ENCODE results near the gene BCKDHA.
"Not testable (repeated sequence)": the region's sequence is repeated elsewhere in the genome, so short reads cannot be mapped to it uniquely, and the experiment has no call there.

BCKDHA gene

DNA sequence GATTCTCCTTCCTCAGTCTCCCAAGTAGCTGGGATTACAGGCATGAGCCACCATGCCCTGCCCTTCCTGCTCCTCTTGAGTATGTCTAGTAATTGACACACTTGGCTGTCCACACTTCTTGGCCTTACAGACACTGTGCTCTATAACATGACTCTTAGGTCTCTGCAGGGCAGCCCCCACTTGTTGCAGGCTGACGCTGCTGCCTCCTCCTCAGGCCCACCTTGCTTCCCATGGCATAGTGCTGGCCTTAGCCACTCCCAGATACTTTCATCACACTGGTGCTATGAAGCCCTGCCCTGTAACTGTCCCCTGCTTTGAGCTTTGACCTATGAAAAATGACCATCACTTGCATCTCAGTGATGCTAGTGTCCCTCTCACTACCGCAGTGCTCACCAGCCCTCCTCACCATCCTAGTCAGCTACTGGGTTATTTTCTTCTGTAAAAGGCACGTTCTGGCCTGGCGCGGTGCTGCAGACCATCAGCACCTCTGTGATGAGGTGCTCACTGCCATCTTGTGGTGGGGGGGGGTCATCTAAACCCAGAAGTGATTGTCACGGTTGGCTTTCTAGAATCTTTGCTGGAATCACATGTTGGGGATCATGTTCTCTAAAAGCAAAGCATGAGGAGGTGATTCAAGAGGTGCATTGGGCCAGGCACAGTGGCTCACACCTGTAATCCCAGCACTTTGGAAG, 55.1 kb downstream of the BCKDHA start:
- H2AFZ ChIP-seq (ENCODE audit: low read length, unreplicated experiment), result no peak overlapping the region
- no peak overlapping the region for H3K27ac ChIP-seq (ENCODE audit: low read depth, low read length)
- H3K79me2 ChIP-seq (ENCODE audit: control insufficient read depth, insufficient read depth, low read length, unreplicated experiment), result no peaks in the 10 kb centered on the region
- H3K4me3 ChIP-seq (ENCODE audit: low read depth, low read length), result no peak overlapping the region
- H3K4me1 ChIP-seq (ENCODE audit: control insufficient read depth, insufficient read depth, low read length, unreplicated experiment), result no peaks in the 10 kb centered on the region
- no peaks in the 10 kb centered on the region for H3K36me3 ChIP-seq (ENCODE audit: insufficient read depth, low read length)
- peaks cover 14% of the 10 kb centered on the region for H3K27me3 ChIP-seq (ENCODE audit: insufficient read depth, low read length)

- peaks cover 36% of the 10 kb centered on the region for H3K27me3 ChIP-seq (ENCODE audit: insufficient read depth, low read length)
- H3K27ac ChIP-seq (ENCODE audit: low read depth, low read length), result no peak overlapping the region
- H2AFZ ChIP-seq (ENCODE audit: low read length, unreplicated experiment), result no peak overlapping the region
These were observed 58.3 kb downstream of the BCKDHA start for GRCh38 chr19:41455936-41456335.

GRCh38 chr19:41456342-41456918, 58.8 kb downstream of the BCKDHA start:
- Histone ChIP-seq H3K27me3 (ENCODE audit: insufficient read depth, low read length) (peaks cover 41% of the 10 kb centered on the region), H3K4me1 (ENCODE audit: control insufficient read depth, insufficient read depth, low read length, unreplicated experiment) (no peaks in the 10 kb centered on the region), H2AFZ (ENCODE audit: low read length, unreplicated experiment) (no peak overlapping the region), H3K79me2 (ENCODE audit: control insufficient read depth, insufficient read depth, low read length, unreplicated experiment) (no peaks in the 10 kb centered on the region), H3K4me3 (ENCODE audit: low read depth, low read length) (peak overlapping the region; percentile 6; the same call in 1 of the 2 replicates), H3K27ac (ENCODE audit: low read depth, low read length) (no peak overlapping the region), H3K36me3 (ENCODE audit: insufficient read depth, low read length) (no peaks in the 10 kb centered on the region)

More at GRCh38 chr19:41455936-41456335, 58.3 kb downstream of the BCKDHA start:
- H3K4me1 ChIP-seq (ENCODE audit: control insufficient read depth, insufficient read depth, low read length, unreplicated experiment), result no peaks in the 10 kb centered on the region
- no peaks in the 10 kb centered on the region for H3K36me3 ChIP-seq (ENCODE audit: insufficient read depth, low read length)
- no peak overlapping the region for H3K4me3 ChIP-seq (ENCODE audit: low read depth, low read length)
- H3K79me2 ChIP-seq (ENCODE audit: control insufficient read depth, insufficient read depth, low read length, unreplicated experiment), result no peaks in the 10 kb centered on the region

DNA sequence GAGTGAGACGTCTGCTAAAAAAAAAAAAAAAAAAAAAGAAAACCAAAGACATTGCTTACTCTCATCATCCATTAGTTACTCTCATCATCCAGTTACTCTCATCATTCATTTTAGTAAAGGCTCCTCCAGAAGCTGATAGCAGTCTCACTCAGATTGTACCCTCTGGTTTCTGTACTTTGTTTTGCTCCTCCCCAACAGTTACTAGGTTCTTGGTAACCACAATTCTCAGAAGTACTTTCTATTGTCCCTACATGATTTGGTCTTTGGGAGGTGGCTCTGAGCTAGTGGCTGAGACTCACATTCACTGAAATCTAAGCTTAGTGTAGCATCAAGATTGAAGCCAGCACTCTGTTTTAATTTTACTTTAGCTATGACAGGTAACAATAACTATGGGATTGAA, 59.6 kb downstream of the BCKDHA start:
- Histone ChIP-seq H3K79me2 (ENCODE audit: control insufficient read depth, insufficient read depth, low read length, unreplicated experiment) (no peaks in the 10 kb centered on the region), H3K36me3 (ENCODE audit: insufficient read depth, low read length) (no peaks in the 10 kb centered on the region), H3K4me1 (ENCODE audit: control insufficient read depth, insufficient read depth, low read length, unreplicated experiment) (no peaks in the 10 kb centered on the region), H3K4me3 (ENCODE audit: low read depth, low read length) (no peak overlapping the region), H3K27ac (ENCODE audit: low read depth, low read length) (no peak overlapping the region), H3K27me3 (ENCODE audit: insufficient read depth, low read length) (peaks cover 49% of the 10 kb centered on the region), H2AFZ (ENCODE audit: low read length, unreplicated experiment) (no peak overlapping the region)

GRCh38 chr19:41462497-41462896, 64.9 kb downstream of the BCKDHA start:
- Histone ChIP-seq H3K4me3 (ENCODE audit: low read depth, low read length) (no peak overlapping the region), H3K36me3 (ENCODE audit: insufficient read depth, low read length) (no peaks in the 10 kb centered on the region), H2AFZ (ENCODE audit: low read length, unreplicated experiment) (no peak overlapping the region), H3K27me3 (ENCODE audit: insufficient read depth, low read length) (peaks cover 84% of the 10 kb centered on the region), H3K4me1 (ENCODE audit: control insufficient read depth, insufficient read depth, low read length, unreplicated experiment) (no peaks in the 10 kb centered on the region), H3K79me2 (ENCODE audit: control insufficient read depth, insufficient read depth, low read length, unreplicated experiment) (no peaks in the 10 kb centered on the region), H3K27ac (ENCODE audit: low read depth, low read length) (no peak overlapping the region)

DNA sequence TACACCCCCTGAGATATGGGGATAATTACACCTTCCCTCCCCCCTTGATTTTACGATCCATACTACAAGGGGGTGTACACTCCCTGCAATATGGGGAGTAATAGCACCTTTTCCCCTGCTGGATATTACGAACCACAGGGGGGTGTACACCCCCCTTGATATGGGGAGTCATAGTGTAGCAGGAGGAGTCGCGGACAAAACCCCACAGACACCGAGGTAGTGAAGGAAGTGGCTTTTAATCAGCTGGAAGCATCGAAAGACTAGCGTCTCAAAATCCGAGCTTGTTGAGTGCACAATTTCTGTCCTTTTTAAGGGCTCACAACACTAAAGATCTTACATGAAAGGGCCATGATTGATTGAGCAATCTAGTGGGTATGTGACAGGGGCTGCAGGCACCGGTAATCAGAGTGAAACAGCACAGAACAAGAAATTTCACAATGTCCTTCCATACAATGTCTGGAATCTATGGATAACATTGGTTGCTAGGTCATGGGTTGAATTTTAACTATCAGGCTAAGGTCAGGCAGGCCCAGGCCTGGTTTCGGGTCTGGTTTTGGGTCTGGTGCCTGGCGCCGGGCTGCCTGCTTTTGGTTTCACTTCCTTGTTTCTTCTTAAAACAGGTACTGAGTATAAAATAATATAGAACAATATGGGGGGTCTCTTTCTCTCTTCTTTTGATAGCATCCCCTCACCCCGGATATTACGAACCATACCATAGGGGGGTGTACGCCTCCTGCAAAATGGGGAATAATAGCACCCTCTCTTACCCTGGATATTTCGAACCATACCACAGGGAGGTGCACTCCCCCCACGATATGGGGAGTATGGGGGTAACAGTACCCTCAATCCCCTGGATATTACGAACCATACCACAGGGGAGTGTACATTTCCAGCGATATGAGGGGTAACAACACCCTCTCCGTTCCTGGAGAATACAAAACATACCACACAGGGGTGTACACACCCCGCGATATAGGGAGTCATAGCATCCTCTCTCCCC, 65.9 kb downstream of the BCKDHA start:
- not testable (repeated sequence) for H3K27ac ChIP-seq (ENCODE audit: low read depth, low read length); H2AFZ ChIP-seq (ENCODE audit: low read length, unreplicated experiment); H3K4me1 ChIP-seq (ENCODE audit: control insufficient read depth, insufficient read depth, low read length, unreplicated experiment); H3K79me2 ChIP-seq (ENCODE audit: control insufficient read depth, insufficient read depth, low read length, unreplicated experiment); H3K36me3 ChIP-seq (ENCODE audit: insufficient read depth, low read length); H3K4me3 ChIP-seq (ENCODE audit: low read depth, low read length)
- peaks cover 85% of the 10 kb centered on the region for H3K27me3 ChIP-seq (ENCODE audit: insufficient read depth, low read length)
